ENCODE results near the gene MPRIP.

The MPRIP gene

GRCh38 chr17:17071531-17072360 lies 29.5 kb downstream of the MPRIP start:
- DNase-seq (ENCODE audit: low read depth), result no peak

GRCh38 chr17:17072546-17072945 lies 30.3 kb downstream of the MPRIP start:
- no peak for DNase-seq (ENCODE audit: low read depth)

- no peak for DNase-seq (ENCODE audit: low read depth)
These were observed 30.8 kb downstream of the MPRIP start for GRCh38 chr17:17073030-17073564.

- no peak for DNase-seq (ENCODE audit: low read depth)
These were observed 31.5 kb downstream of the MPRIP start for GRCh38 chr17:17073581-17074403.

GRCh38 chr17:17075125-17075781 lies 33.0 kb downstream of the MPRIP start:
- DNase-seq (ENCODE audit: low read depth), result no peak

- DNase-seq (ENCODE audit: low read depth), result no peak
These were observed 33.8 kb downstream of the MPRIP start for GRCh38 chr17:17076066-17076465.

GRCh38 chr17:17077101-17077500 lies 34.8 kb downstream of the MPRIP start:
- no peak for DNase-seq (ENCODE audit: low read depth)

GRCh38 chr17:17077861-17078732 lies 35.8 kb downstream of the MPRIP start:
- no peak for DNase-seq (ENCODE audit: low read depth)

- DNase-seq (ENCODE audit: low read depth), result no peak
These were observed 36.6 kb downstream of the MPRIP start for GRCh38 chr17:17078832-17079231.

GRCh38 chr17:17079336-17079735 lies 37.1 kb downstream of the MPRIP start:
- DNase-seq (ENCODE audit: low read depth), result no peak

- DNase-seq (ENCODE audit: low read depth), result no peak
These were observed 37.5 kb downstream of the MPRIP start for GRCh38 chr17:17079761-17080160.

GRCh38 chr17:17080181-17080631 lies 37.9 kb downstream of the MPRIP start:
- no peak for DNase-seq (ENCODE audit: low read depth)

- DNase-seq (ENCODE audit: low read depth), result no peak
These were observed 38.5 kb downstream of the MPRIP start for GRCh38 chr17:17080781-17081180.

- no peak for DNase-seq (ENCODE audit: low read depth)
These were observed 39.2 kb downstream of the MPRIP start for GRCh38 chr17:17081304-17081940.

- no peak for DNase-seq (ENCODE audit: low read depth)
These were observed 40.6 kb downstream of the MPRIP start for GRCh38 chr17:17082878-17083277.

- DNase-seq (ENCODE audit: low read depth), result no peak
These were observed 42.1 kb downstream of the MPRIP start for GRCh38 chr17:17084317-17084835.

- no peak for DNase-seq (ENCODE audit: low read depth)
These were observed 42.7 kb downstream of the MPRIP start for GRCh38 chr17:17084941-17085340.

- DNase-seq (ENCODE audit: low read depth), result no peak
These were observed 44.3 kb downstream of the MPRIP start for GRCh38 chr17:17086585-17086984.

GRCh38 chr17:17087424-17088015 lies 45.3 kb downstream of the MPRIP start:
- no peak for DNase-seq (ENCODE audit: low read depth)

- DNase-seq (ENCODE audit: low read depth), result no peak
These were observed 45.8 kb downstream of the MPRIP start for GRCh38 chr17:17088086-17088485.
